ENCODE data around the gene CNDP2.

The CNDP2 gene

DNA sequence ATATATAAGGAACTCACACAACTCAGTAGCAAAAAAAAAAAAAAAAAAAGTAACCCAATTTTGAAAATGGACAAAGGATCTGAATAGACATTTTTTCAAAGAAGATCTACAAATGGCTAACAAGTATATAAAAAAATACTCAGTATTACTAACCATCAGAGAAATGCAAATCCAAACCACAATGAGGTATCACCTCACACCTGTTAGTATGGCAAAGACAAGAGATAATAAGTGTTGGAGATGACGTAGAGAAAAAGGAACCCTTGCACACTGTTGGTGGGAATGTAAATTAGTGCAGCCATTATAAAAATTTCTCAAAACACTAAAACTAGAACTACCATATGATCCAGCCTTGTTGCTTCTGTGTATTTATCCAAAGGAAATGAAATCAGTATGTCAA lies 32.3 kb downstream of the CNDP2 start:
- CTCF ChIA-PET = no interaction called here
- TF ChIP-seq, protein P1, sequence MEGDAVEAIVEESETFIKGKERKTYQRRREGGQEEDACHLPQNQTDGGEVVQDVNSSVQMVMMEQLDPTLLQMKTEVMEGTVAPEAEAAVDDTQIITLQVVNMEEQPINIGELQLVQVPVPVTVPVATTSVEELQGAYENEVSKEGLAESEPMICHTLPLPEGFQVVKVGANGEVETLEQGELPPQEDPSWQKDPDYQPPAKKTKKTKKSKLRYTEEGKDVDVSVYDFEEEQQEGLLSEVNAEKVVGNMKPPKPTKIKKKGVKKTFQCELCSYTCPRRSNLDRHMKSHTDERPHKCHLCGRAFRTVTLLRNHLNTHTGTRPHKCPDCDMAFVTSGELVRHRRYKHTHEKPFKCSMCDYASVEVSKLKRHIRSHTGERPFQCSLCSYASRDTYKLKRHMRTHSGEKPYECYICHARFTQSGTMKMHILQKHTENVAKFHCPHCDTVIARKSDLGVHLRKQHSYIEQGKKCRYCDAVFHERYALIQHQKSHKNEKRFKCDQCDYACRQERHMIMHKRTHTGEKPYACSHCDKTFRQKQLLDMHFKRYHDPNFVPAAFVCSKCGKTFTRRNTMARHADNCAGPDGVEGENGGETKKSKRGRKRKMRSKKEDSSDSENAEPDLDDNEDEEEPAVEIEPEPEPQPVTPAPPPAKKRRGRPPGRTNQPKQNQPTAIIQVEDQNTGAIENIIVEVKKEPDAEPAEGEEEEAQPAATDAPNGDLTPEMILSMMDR (IDR thresholded peaks at IDR 0.05; ENCODE audit: insufficient read depth, low read length, missing control alignments) = no peak
- DNase-seq (ENCODE audit: low read depth, low spot score) = no peak
- POLR2A ChIA-PET = no interaction called here
- no peak overlapping the region for H3K4me3 ChIP-seq (ENCODE audit: low read depth, low read length)

DNA sequence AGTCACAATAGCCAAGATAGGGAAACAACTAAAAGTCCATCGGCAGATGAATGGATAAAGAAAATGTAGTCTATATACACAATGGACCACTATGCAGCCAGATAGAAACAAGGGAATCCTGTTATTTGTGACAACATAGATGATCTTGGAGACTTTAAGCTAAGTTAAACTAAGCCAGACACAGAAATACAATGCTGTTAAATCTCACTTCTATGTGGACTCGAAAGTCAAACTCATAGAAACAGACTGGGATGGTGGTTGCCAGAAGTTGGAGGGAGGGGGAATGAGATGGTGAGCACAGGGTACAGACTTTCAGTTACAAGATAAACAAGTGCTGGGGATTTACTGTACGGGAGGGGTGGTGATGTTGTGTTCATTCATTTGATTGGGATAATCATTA lies 32.8 kb downstream of the CNDP2 start:
- no peak for DNase-seq (ENCODE audit: low read depth, low spot score)
- POLR2A ChIA-PET = no interaction called here
- TF ChIP-seq, protein P1 (IDR thresholded peaks at IDR 0.05; ENCODE audit: insufficient read depth, low read length, missing control alignments) = no peak
- H3K4me3 ChIP-seq (ENCODE audit: low read depth, low read length) = no peak overlapping the region
- CTCF ChIA-PET = no interaction called here

DNA sequence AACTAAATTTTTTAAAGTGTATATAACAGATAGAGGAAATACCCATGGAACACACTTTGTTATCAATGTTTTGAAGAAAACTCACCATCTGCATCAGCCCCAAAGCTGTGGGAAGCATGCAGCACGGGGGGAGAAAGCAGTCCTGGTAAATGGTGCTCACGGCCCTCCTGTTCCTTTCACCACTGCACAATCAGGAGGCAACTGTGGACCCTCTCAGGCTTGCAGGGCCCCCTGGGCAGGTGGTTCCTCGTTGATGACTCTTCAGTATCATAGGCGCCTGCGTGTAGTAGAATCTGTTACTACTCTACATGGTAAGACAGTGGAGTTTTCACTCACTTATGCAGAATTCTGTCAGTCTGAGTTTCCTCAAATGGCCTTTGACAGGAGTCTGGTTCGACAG lies 33.2 kb downstream of the CNDP2 start:
- CTCF ChIA-PET = no interaction called here

DNA sequence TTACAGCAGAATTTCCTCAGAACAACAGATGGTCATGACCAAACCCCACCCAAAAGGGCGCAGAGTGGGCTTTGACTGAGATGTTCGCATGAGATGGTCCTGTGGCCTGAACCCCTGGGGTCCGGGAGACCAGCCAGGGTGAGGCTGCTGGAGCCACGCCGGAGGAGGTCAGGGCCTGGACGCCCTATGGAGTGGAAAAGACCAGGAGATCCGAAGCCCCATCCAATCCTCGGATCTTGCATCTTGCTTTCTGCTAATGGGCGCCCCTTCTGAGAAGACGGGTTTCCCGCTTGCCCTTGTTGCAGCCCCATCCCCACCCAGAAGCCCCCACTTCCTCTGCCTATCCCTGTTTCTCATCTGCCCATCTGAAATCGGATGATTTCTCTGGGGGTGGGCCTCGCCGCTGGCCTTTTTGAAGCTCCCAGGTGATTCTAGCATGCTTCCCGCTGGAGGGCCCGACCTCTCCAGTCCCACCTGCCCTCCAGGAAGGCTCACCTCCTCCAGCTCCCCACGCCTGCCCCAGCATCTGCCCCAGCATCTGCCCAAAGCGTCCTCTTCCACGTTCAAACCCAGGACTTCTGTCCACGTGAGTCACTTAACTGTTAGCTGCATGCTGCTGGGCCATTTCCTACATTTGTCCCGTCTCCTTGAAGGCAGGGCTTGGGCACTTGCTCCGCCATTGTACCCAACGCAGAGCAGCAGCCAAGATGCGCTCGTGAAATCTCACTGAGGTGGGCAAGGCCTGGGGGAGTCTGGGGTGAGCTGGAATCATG lies 33.8 kb downstream of the CNDP2 start:
- CTCF ChIA-PET = interaction anchor here (2.3 kb wide), 1 partner anchor 12 kb away, joined by 6 read pairs; no protein-coding TSS in a partner anchor
- DNase-seq (ENCODE audit: low read depth, low spot score) = no peak
- H3K4me3 ChIP-seq (ENCODE audit: low read depth, low read length) = no peak overlapping the region
- POLR2A ChIA-PET = no interaction called here
- TF ChIP-seq, protein P1 (IDR thresholded peaks at IDR 0.05; ENCODE audit: insufficient read depth, low read length, missing control alignments) = no peak

More for the DNA sequence above, 33.2 kb downstream of the CNDP2 start:
- POLR2A ChIA-PET = no interaction called here
- no peak for DNase-seq (ENCODE audit: low read depth, low spot score)
- TF ChIP-seq, protein P1 (IDR thresholded peaks at IDR 0.05; ENCODE audit: insufficient read depth, low read length, missing control alignments) = no peak
- H3K4me3 ChIP-seq (ENCODE audit: low read depth, low read length) = no peak overlapping the region

DNA sequence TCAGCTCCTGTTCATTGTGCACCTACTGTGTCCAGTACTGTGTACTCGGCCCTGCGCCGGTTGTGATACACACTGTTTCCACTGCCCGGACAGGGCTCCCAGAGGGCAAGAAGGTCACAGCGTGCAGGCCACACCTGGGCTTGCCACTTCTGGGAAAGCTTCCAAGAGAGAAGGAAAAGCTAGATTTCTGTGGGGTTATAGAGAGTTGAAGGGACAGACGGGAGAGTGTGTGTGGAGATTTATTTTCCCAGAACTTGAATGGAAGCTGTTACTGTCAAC lies 34.4 kb downstream of the CNDP2 start:
- ChIA-PET CTCF (interaction anchor here (2.3 kb wide), 1 partner anchor 13 kb away, joined by 6 read pairs; no protein-coding TSS in a partner anchor), POLR2A (no interaction called here)
- TF ChIP-seq, protein P1 (IDR thresholded peaks at IDR 0.05; ENCODE audit: insufficient read depth, low read length, missing control alignments) = no peak
- no peak overlapping the region for H3K4me3 ChIP-seq (ENCODE audit: low read depth, low read length)
- no peak for DNase-seq (ENCODE audit: low read depth, low spot score)

DNA sequence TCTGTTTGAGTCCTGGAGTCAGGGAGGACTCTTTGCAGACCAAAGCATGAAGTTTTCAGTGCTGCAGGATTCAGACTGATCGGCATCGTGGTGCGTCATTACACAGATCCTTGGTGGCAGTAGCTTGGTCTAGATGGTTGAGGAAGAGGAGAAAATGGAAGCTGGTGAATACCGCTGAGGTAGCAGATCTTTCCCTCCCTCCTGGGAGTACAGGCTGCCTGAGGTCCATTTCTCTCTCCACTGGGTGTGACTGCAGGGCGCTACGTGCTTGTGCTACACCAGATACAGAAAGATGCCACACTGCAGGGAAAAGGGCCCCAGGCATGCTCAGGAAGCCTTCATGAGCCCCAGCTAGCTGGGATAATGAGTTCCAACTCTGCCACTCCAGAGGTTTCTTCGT lies 34.9 kb downstream of the CNDP2 start:
- ChIA-PET CTCF (interaction anchor here (2.3 kb wide), 1 partner anchor 13 kb away, joined by 6 read pairs; no protein-coding TSS in a partner anchor), POLR2A (no interaction called here)
- DNase-seq (ENCODE audit: low read depth, low spot score) = no peak
- no peak overlapping the region for H3K4me3 ChIP-seq (ENCODE audit: low read depth, low read length)
- TF ChIP-seq, protein P1 (IDR thresholded peaks at IDR 0.05; ENCODE audit: insufficient read depth, low read length, missing control alignments) = no peak
